IPS-15b (cell line): ENCODE results near the gene SERPINB6.

Experiments
- H3K27me3 ChIP-seq: one replicate; pipeline ENCODE4 v1.6.1; 2013; ENCODE audit warnings: low read length; ENCODE audit not compliant: control insufficient read depth, insufficient read depth
- H3K36me3 ChIP-seq: one replicate; pipeline ENCODE4 v1.6.1; 2013; ENCODE audit warnings: low read length; ENCODE audit not compliant: control insufficient read depth, insufficient read depth
- H3K4me1 ChIP-seq: one replicate; pipeline ENCODE4 v1.6.1; 2013; ENCODE audit warnings: mild to moderate bottlenecking, low read length; ENCODE audit not compliant: control insufficient read depth, insufficient read depth
- H3K4me3 ChIP-seq: one replicate; pipeline ENCODE4 v1.5.1; 2013; ENCODE audit warnings: low read depth, low read length
- H3K9ac ChIP-seq: one replicate; pipeline ENCODE4 v1.6.1; 2013; ENCODE audit warnings: low read depth, mild to moderate bottlenecking, low read length
- H3K9me3 ChIP-seq: one replicate; pipeline ENCODE4 v1.6.1; 2013; ENCODE audit warnings: mild to moderate bottlenecking, low read length; ENCODE audit not compliant: control insufficient read depth, insufficient read depth

The SERPINB6 gene

DNA sequence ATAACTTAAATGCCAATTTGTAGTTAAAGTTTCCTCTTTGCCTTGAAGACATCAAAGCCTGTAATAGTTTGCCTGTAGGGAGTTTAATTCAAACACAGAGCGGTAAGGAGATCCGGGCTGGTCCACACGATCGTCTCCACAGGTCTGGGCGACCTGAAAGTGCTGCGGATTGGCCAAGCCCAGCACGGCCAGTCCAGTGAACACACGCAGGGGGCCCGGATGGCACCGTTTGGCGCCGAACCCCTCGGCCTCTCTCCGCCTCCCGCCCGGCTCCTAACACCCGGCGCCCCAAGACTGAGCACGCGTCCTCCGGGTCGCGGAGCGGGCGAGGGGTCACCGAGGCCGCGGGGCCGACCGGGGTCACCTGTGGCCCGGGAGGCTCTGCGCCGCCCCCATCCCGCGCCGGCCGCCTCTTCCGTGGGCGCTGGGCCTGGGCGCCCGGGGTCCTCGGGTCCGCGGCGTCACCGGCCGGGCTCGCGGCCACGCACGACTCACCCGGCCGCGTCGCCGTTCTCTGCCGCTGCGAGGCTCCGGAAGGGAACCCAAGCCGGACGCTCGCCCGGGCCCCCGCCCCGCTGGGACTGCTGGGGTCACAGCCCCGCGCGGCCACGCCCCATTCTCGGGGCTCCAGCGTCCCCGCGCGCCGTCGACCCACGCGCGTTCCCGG, 481 bp downstream of the SERPINB6 start:
- H3K36me3 ChIP-seq, result no peaks in the 10 kb centered on the region
- no peak overlapping the region for H3K9ac ChIP-seq
- peaks cover 5% of the 10 kb centered on the region for H3K27me3 ChIP-seq
- peaks cover 9% of the 10 kb centered on the region for H3K4me1 ChIP-seq
- peak overlapping the region; percentile 45 for H3K4me3 ChIP-seq
- H3K9me3 ChIP-seq, result no peaks in the 10 kb centered on the region

GRCh38 chr6:2970034-2970685, 1.2 kb downstream of the SERPINB6 start:
- Histone ChIP-seq H3K4me3 (no peak overlapping the region), H3K9me3 (no peaks in the 10 kb centered on the region), H3K4me1 (peaks cover 12% of the 10 kb centered on the region), H3K9ac (no peak overlapping the region), H3K36me3 (no peaks in the 10 kb centered on the region), H3K27me3 (peaks cover 5% of the 10 kb centered on the region)

DNA sequence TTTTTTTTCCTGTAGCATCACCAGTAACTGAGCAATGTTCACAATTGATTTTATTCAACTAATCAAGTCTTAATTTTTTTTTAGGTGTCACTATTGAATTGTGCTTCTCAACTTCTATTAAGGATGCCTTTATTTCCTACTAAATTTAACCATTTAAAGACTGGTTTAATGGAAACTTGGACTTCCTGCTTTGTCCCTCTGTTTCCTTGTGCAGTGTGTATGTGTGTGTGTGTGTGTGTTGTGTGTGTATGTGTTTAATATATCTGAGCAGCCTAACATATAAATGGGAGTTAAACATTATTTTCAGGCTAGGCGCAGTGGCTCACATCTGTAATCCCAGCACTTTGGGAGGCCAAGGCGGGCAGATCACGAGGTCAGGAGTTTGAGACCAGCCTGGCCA, 1.8 kb downstream of the SERPINB6 start:
- no peaks in the 10 kb centered on the region for H3K36me3 ChIP-seq
- peaks cover 12% of the 10 kb centered on the region for H3K4me1 ChIP-seq
- no peaks in the 10 kb centered on the region for H3K9me3 ChIP-seq
- no peak overlapping the region for H3K9ac ChIP-seq
- H3K4me3 ChIP-seq, result no peak overlapping the region
- H3K27me3 ChIP-seq, result peaks cover 5% of the 10 kb centered on the region

GRCh38 chr6:2968600-2969135, 2.7 kb downstream of the SERPINB6 start:
- no peak overlapping the region for H3K4me3 ChIP-seq
- peaks cover 12% of the 10 kb centered on the region for H3K4me1 ChIP-seq
- peaks cover 5% of the 10 kb centered on the region for H3K27me3 ChIP-seq
- H3K36me3 ChIP-seq, result no peaks in the 10 kb centered on the region
- H3K9ac ChIP-seq, result no peak overlapping the region
- H3K9me3 ChIP-seq, result no peaks in the 10 kb centered on the region

DNA sequence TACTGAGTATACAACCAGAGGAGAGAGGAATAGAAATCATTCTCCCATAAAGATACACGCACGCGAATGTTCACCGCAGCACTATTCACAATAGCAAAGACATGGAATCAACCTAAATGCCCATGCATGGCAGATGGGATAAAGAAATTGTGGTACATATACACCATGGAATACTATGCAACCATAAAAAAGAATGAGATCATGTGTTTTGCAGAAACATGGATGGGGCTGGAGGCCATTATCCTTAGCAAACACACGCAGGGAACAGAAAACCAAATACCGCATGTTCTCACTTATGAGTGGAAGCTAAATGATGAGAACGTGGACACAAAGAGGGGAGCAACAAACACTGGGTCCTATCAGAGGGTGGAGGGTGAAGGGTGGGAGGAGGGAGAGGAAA, 3.4 kb downstream of the SERPINB6 start:
- Histone ChIP-seq H3K9me3 (no peaks in the 10 kb centered on the region), H3K36me3 (no peaks in the 10 kb centered on the region), H3K27me3 (peaks cover 5% of the 10 kb centered on the region), H3K4me3 (no peak overlapping the region), H3K4me1 (peaks cover 12% of the 10 kb centered on the region), H3K9ac (no peak overlapping the region)

DNA sequence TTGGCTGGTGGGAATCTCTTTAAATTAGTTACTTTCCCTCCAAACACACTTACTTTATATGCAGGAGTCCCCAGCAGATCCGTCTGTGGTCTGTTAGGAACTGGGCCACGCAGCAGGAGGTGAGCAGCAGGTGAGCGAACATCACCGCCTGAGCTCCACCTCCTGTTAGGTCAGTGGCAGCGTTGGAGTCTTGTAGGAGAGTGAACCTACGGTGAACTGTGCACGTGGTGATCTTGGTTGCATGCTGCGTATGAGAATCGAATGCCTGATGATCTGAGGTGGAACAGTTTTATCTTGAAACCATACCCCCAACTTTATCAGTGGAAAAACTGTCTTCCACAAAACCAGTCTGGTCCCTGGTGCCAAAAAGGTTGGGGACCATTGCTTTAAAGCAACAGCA, 5.0 kb downstream of the SERPINB6 start:
- no peaks in the 10 kb centered on the region for H3K27me3 ChIP-seq

GRCh38 chr6:2964793-2965505, 6.4 kb downstream of the SERPINB6 start:
- Histone ChIP-seq H3K27me3 (no peaks in the 10 kb centered on the region), H3K4me1 (peaks cover 28% of the 10 kb centered on the region), H3K9ac (no peak overlapping the region), H3K9me3 (no peaks in the 10 kb centered on the region), H3K36me3 (no peaks in the 10 kb centered on the region), H3K4me3 (no peak overlapping the region)

More for the DNA sequence above, 5.0 kb downstream of the SERPINB6 start:
- H3K4me1 ChIP-seq, result peaks cover 20% of the 10 kb centered on the region
- H3K36me3 ChIP-seq, result no peaks in the 10 kb centered on the region
- H3K4me3 ChIP-seq, result no peak overlapping the region
- no peaks in the 10 kb centered on the region for H3K9me3 ChIP-seq
- no peak overlapping the region for H3K9ac ChIP-seq

DNA sequence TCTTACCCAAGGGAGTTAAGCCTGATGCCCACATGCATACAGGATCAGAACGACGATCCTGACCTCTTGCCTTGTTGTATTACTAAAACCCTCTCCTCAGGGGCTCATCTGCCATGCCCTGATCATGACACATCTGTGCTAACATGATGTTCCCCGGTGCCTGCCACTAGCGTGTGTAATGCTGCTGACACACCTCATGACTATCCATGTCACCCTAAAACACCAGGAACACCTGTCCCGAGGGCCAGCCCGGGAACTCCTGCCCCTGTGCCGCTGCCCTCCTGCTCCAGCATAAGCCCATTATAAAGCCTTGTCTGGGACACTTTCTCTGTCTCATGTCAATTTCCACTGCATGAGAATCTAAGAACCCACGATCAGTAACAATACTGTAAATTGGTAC, 7.6 kb downstream of the SERPINB6 start:
- Histone ChIP-seq H3K4me1 (peaks cover 31% of the 10 kb centered on the region), H3K9ac (no peak overlapping the region), H3K27me3 (no peaks in the 10 kb centered on the region), H3K9me3 (no peaks in the 10 kb centered on the region), H3K4me3 (no peak overlapping the region), H3K36me3 (no peaks in the 10 kb centered on the region)

DNA sequence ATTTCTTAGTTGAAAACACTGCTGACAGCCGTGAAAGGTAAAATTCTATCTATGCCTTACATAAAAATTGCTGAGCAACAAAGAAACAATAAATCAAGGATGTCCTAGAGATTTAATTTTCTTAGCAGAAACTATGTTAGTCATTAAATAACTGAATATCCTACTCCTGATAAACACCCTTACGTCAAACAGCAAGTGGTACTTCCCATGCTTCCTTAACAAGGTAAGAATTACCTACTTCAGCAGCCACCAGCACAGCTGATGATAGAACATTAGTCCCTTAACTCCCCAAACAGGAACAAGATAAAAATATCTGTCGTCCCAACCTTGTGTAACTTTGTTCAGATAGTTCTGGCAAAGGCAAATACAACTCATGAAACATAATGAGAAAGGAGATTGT, 8.7 kb downstream of the SERPINB6 start:
- no peak overlapping the region for H3K9ac ChIP-seq
- H3K9me3 ChIP-seq, result no peaks in the 10 kb centered on the region
- no peaks in the 10 kb centered on the region for H3K36me3 ChIP-seq
- peaks cover 31% of the 10 kb centered on the region for H3K4me1 ChIP-seq
- no peaks in the 10 kb centered on the region for H3K27me3 ChIP-seq
- H3K4me3 ChIP-seq, result no peak overlapping the region

DNA sequence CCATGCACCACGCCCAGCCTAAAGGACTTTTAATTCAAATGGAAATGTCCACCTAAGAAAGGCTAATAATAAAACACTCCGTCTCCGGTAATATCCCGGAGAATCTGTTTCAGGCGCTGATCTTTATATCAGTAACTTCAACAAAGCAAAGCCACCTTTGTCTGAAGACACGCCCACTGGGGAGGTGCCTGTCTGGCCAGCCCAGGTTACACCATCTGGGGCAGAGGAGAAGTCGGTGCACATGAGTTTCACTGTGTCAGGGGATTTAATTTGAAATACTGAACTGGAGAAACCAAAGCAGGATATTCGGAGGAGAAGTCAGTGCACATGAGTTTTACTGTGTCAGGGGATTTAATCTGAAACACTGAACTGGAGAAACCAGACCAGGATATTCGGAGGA, 9.4 kb downstream of the SERPINB6 start:
- H3K27me3 ChIP-seq, result no peaks in the 10 kb centered on the region
- H3K9ac ChIP-seq, result no peak overlapping the region
- peaks cover 31% of the 10 kb centered on the region for H3K4me1 ChIP-seq

GRCh38 chr6:2961506-2961905, 9.9 kb downstream of the SERPINB6 start:
- Histone ChIP-seq H3K27me3 (no peaks in the 10 kb centered on the region), H3K4me1 (peaks cover 27% of the 10 kb centered on the region), H3K4me3 (no peak overlapping the region), H3K9me3 (no peaks in the 10 kb centered on the region), H3K36me3 (no peaks in the 10 kb centered on the region), H3K9ac (no peak overlapping the region)

More for the DNA sequence above, 9.4 kb downstream of the SERPINB6 start:
- Histone ChIP-seq H3K36me3 (no peaks in the 10 kb centered on the region), H3K9me3 (no peaks in the 10 kb centered on the region), H3K4me3 (no peak overlapping the region)
